ENCODE data around the gene TCF19. TPM values are rescaled to one million over a fixed set of nuclear protein-coding genes. Genes with fewer than 3 reads are reported as not detected.
"Not testable (repeated sequence)": the region's sequence is repeated elsewhere in the genome, so short reads cannot be mapped to it uniquely, and the experiment has no call there.

The TCF19 gene
- total RNA-seq, 1 donor from 2014 or later, result 2.8 TPM

- TF ChIP-seq CTCF (IDR thresholded peaks at IDR 0.05; ENCODE audit: borderline replicate concordance), result no peak
- Histone ChIP-seq H3K27ac (replicated peaks) (peak overlapping the region; percentile 98), H3K9me3 (replicated peaks) (peaks cover 11% of the 10 kb centered on the region), H3K4me3 (peak overlapping the region; percentile 74), H3K27me3 (ENCODE audit: low read depth) (no peaks in the 10 kb centered on the region), H3K36me3 (peaks cover 18% of the 10 kb centered on the region), H3K4me1 (peaks cover 31% of the 10 kb centered on the region)
- DNase-seq, result peak; percentile 91
- intact Hi-C loops (cut with micrococcal nuclease), result loop anchor here (5.0 kb wide), 1 partner anchor 170 kb away; no protein-coding TSS in a partner anchor
These were observed 39.3 kb downstream of the TCF19 start for GRCh38 chr6:31197559-31198305.

- Histone ChIP-seq H3K36me3 (peaks cover 18% of the 10 kb centered on the region), H3K4me3 (peak overlapping the region; percentile 74), H3K27ac (replicated peaks) (peak overlapping the region; percentile 98), H3K9me3 (replicated peaks) (peaks cover 11% of the 10 kb centered on the region), H3K4me1 (peaks cover 42% of the 10 kb centered on the region)
- H3K27me3 ChIP-seq (ENCODE audit: low read depth); DNase-seq: not testable (repeated sequence)
- intact Hi-C loops (cut with micrococcal nuclease), result loop anchor here (5.0 kb wide), 1 partner anchor 168 kb away; no protein-coding TSS in a partner anchor
These were observed 40.7 kb downstream of the TCF19 start for GRCh38 chr6:31199105-31199452.

- DNase-seq, result no peak
- peaks cover 18% of the 10 kb centered on the region for H3K36me3 ChIP-seq
- no peak for TF ChIP-seq CTCF (IDR thresholded peaks at IDR 0.05; ENCODE audit: borderline replicate concordance)
- H3K27ac ChIP-seq (replicated peaks), result peak overlapping the region; percentile 85
- peaks cover 39% of the 10 kb centered on the region for H3K4me1 ChIP-seq
- H3K27me3 ChIP-seq (ENCODE audit: low read depth), result no peaks in the 10 kb centered on the region
- H3K9me3 ChIP-seq (replicated peaks), result peaks cover 11% of the 10 kb centered on the region
- intact Hi-C loops (cut with micrococcal nuclease), result no loop called here
- H3K4me3 ChIP-seq, result no peak overlapping the region
These were observed 44.1 kb downstream of the TCF19 start for GRCh38 chr6:31202259-31203166.

- TF ChIP-seq CTCF (IDR thresholded peaks at IDR 0.05; ENCODE audit: borderline replicate concordance), result no peak
- peaks cover 36% of the 10 kb centered on the region for H3K4me1 ChIP-seq
- intact Hi-C loops (cut with micrococcal nuclease), result no loop called here
These were observed 45.1 kb downstream of the TCF19 start for GRCh38 chr6:31203345-31203979.

GRCh38 chr6:31204751-31205145 lies 46.4 kb downstream of the TCF19 start:
- Histone ChIP-seq H3K4me1 (peaks cover 26% of the 10 kb centered on the region), H3K4me3 (no peak overlapping the region), H3K27ac (replicated peaks) (peak overlapping the region; percentile 85), H3K9me3 (replicated peaks) (peaks cover 11% of the 10 kb centered on the region), H3K27me3 (ENCODE audit: low read depth) (no peaks in the 10 kb centered on the region), H3K36me3 (peaks cover 15% of the 10 kb centered on the region)
- no peak for TF ChIP-seq CTCF (IDR thresholded peaks at IDR 0.05; ENCODE audit: borderline replicate concordance)
- intact Hi-C loops (cut with micrococcal nuclease), result no loop called here
- DNase-seq, result no peak

More at GRCh38 chr6:31203345-31203979, 45.1 kb downstream of the TCF19 start:
- Histone ChIP-seq H3K9me3 (replicated peaks) (peaks cover 11% of the 10 kb centered on the region), H3K4me3 (peak overlapping the region; percentile 59), H3K36me3 (peaks cover 18% of the 10 kb centered on the region), H3K27me3 (ENCODE audit: low read depth) (no peaks in the 10 kb centered on the region), H3K27ac (replicated peaks) (peak overlapping the region; percentile 85)
- DNase-seq, result no peak
